ENCODE measurements around the gene STARD13.

The STARD13 gene

GRCh38 chr13:33158816-33159215 is 126.7 kb downstream of the STARD13 start:
- ATAC-seq (replicated peaks; ENCODE audit: extremely low read depth, poor library complexity, severe bottlenecking) (no peak), DNase-seq (ENCODE audit: low spot score in 2 of 2) (no peak)
- peaks cover 5% of the 10 kb centered on the region for H3K9me3 Mint-ChIP-seq
- H3K27me3 Mint-ChIP-seq = no peaks in the 10 kb centered on the region
- no peak overlapping the region for H3K4me3 Mint-ChIP-seq
- no peaks in the 10 kb centered on the region for H3K4me1 Mint-ChIP-seq
- no peaks in the 10 kb centered on the region for H3K36me3 Mint-ChIP-seq (ENCODE audit: insufficient read depth)
- H3K27ac Mint-ChIP-seq (ENCODE audit: low read depth) = no peak overlapping the region

GRCh38 chr13:33158271-33158670 is 127.3 kb downstream of the STARD13 start:
- H3K36me3 Mint-ChIP-seq (ENCODE audit: insufficient read depth) = no peaks in the 10 kb centered on the region
- no peak overlapping the region for H3K27ac Mint-ChIP-seq (ENCODE audit: low read depth)
- peaks cover 5% of the 10 kb centered on the region for H3K9me3 Mint-ChIP-seq
- no peak overlapping the region for H3K4me3 Mint-ChIP-seq
- ATAC-seq (replicated peaks; ENCODE audit: extremely low read depth, poor library complexity, severe bottlenecking) (no peak), DNase-seq (ENCODE audit: low spot score in 2 of 2) (no peak)
- H3K27me3 Mint-ChIP-seq = no peaks in the 10 kb centered on the region
- no peaks in the 10 kb centered on the region for H3K4me1 Mint-ChIP-seq

GRCh38 chr13:33154911-33155310 is 130.6 kb downstream of the STARD13 start:
- no peaks in the 10 kb centered on the region for H3K4me1 Mint-ChIP-seq
- H3K9me3 Mint-ChIP-seq = no peaks in the 10 kb centered on the region
- H3K36me3 Mint-ChIP-seq (ENCODE audit: insufficient read depth) = no peaks in the 10 kb centered on the region
- H3K27ac Mint-ChIP-seq (ENCODE audit: low read depth) = no peak overlapping the region
- ATAC-seq (replicated peaks; ENCODE audit: extremely low read depth, poor library complexity, severe bottlenecking) = no peak
- no peak for DNase-seq (ENCODE audit: low spot score in 2 of 2)
- no peak overlapping the region for H3K4me3 Mint-ChIP-seq
- no peaks in the 10 kb centered on the region for H3K27me3 Mint-ChIP-seq

GRCh38 chr13:33153421-33154404 is 131.8 kb downstream of the STARD13 start:
- no peaks in the 10 kb centered on the region for H3K4me1 Mint-ChIP-seq
- H3K27me3 Mint-ChIP-seq = no peaks in the 10 kb centered on the region
- ATAC-seq (replicated peaks; ENCODE audit: extremely low read depth, poor library complexity, severe bottlenecking) = no peak
- no peak overlapping the region for H3K27ac Mint-ChIP-seq (ENCODE audit: low read depth)
- H3K9me3 Mint-ChIP-seq = no peaks in the 10 kb centered on the region
- no peak for DNase-seq (ENCODE audit: low spot score in 2 of 2)
- H3K36me3 Mint-ChIP-seq (ENCODE audit: insufficient read depth) = no peaks in the 10 kb centered on the region
- no peak overlapping the region for H3K4me3 Mint-ChIP-seq

- H3K27ac Mint-ChIP-seq (ENCODE audit: low read depth) = no peak overlapping the region
- no peaks in the 10 kb centered on the region for H3K27me3 Mint-ChIP-seq
- ATAC-seq (replicated peaks; ENCODE audit: extremely low read depth, poor library complexity, severe bottlenecking) (no peak), DNase-seq (ENCODE audit: low spot score in 2 of 2) (no peak)
- H3K4me1 Mint-ChIP-seq = no peaks in the 10 kb centered on the region
- no peak overlapping the region for H3K4me3 Mint-ChIP-seq
- no peaks in the 10 kb centered on the region for H3K9me3 Mint-ChIP-seq
- no peaks in the 10 kb centered on the region for H3K36me3 Mint-ChIP-seq (ENCODE audit: insufficient read depth)
These were observed 133.2 kb downstream of the STARD13 start for GRCh38 chr13:33152389-33152788.

GRCh38 chr13:33150662-33151061 is 134.9 kb downstream of the STARD13 start:
- no peak overlapping the region for H3K4me3 Mint-ChIP-seq
- no peaks in the 10 kb centered on the region for H3K36me3 Mint-ChIP-seq (ENCODE audit: insufficient read depth)
- no peaks in the 10 kb centered on the region for H3K27me3 Mint-ChIP-seq
- no peak overlapping the region for H3K27ac Mint-ChIP-seq (ENCODE audit: low read depth)
- DNase-seq (ENCODE audit: low spot score in 2 of 2) (no peak), ATAC-seq (replicated peaks; ENCODE audit: extremely low read depth, poor library complexity, severe bottlenecking) (no peak)
- H3K4me1 Mint-ChIP-seq = no peaks in the 10 kb centered on the region
- H3K9me3 Mint-ChIP-seq = no peaks in the 10 kb centered on the region

- ATAC-seq (replicated peaks; ENCODE audit: extremely low read depth, poor library complexity, severe bottlenecking) (no peak), DNase-seq (ENCODE audit: low spot score in 2 of 2) (no peak)
- Mint-ChIP-seq H3K4me1 (no peaks in the 10 kb centered on the region), H3K4me3 (no peak overlapping the region), H3K9me3 (no peaks in the 10 kb centered on the region), H3K27me3 (no peaks in the 10 kb centered on the region), H3K27ac (ENCODE audit: low read depth) (no peak overlapping the region), H3K36me3 (ENCODE audit: insufficient read depth) (no peaks in the 10 kb centered on the region)
These were observed 135.4 kb downstream of the STARD13 start for GRCh38 chr13:33150126-33150525.

- no peaks in the 10 kb centered on the region for H3K4me1 Mint-ChIP-seq
- DNase-seq (ENCODE audit: low spot score in 2 of 2) = no peak
- H3K27me3 Mint-ChIP-seq = no peaks in the 10 kb centered on the region
- ATAC-seq (replicated peaks; ENCODE audit: extremely low read depth, poor library complexity, severe bottlenecking) = no peak
- H3K4me3 Mint-ChIP-seq = no peak overlapping the region
- no peaks in the 10 kb centered on the region for H3K36me3 Mint-ChIP-seq (ENCODE audit: insufficient read depth)
- H3K27ac Mint-ChIP-seq (ENCODE audit: low read depth) = no peak overlapping the region
- no peaks in the 10 kb centered on the region for H3K9me3 Mint-ChIP-seq
These were observed 137.7 kb downstream of the STARD13 start for GRCh38 chr13:33147832-33148231.

- Mint-ChIP-seq H3K36me3 (ENCODE audit: insufficient read depth) (no peaks in the 10 kb centered on the region), H3K9me3 (no peaks in the 10 kb centered on the region), H3K4me3 (no peak overlapping the region), H3K27ac (ENCODE audit: low read depth) (no peak overlapping the region), H3K27me3 (no peaks in the 10 kb centered on the region), H3K4me1 (no peaks in the 10 kb centered on the region)
- ATAC-seq (replicated peaks; ENCODE audit: extremely low read depth, poor library complexity, severe bottlenecking) (no peak), DNase-seq (ENCODE audit: low spot score in 2 of 2) (no peak)
These were observed 138.5 kb downstream of the STARD13 start for GRCh38 chr13:33146843-33147611.

GRCh38 chr13:33145667-33146066 is 139.9 kb downstream of the STARD13 start:
- H3K27ac Mint-ChIP-seq (ENCODE audit: low read depth) = no peak overlapping the region
- no peaks in the 10 kb centered on the region for H3K4me1 Mint-ChIP-seq
- ATAC-seq (replicated peaks; ENCODE audit: extremely low read depth, poor library complexity, severe bottlenecking) (no peak), DNase-seq (ENCODE audit: low spot score in 2 of 2) (no peak)
- no peaks in the 10 kb centered on the region for H3K36me3 Mint-ChIP-seq (ENCODE audit: insufficient read depth)
- no peaks in the 10 kb centered on the region for H3K27me3 Mint-ChIP-seq
- H3K4me3 Mint-ChIP-seq = no peak overlapping the region
- H3K9me3 Mint-ChIP-seq = no peaks in the 10 kb centered on the region

- DNase-seq (ENCODE audit: low spot score in 2 of 2) = no peak
- no peaks in the 10 kb centered on the region for H3K4me1 Mint-ChIP-seq
- no peaks in the 10 kb centered on the region for H3K27me3 Mint-ChIP-seq
- no peaks in the 10 kb centered on the region for H3K36me3 Mint-ChIP-seq (ENCODE audit: insufficient read depth)
- ATAC-seq (replicated peaks; ENCODE audit: extremely low read depth, poor library complexity, severe bottlenecking) = no peak
- H3K9me3 Mint-ChIP-seq = no peaks in the 10 kb centered on the region
- H3K4me3 Mint-ChIP-seq = no peak overlapping the region
- no peak overlapping the region for H3K27ac Mint-ChIP-seq (ENCODE audit: low read depth)
These were observed 141.2 kb downstream of the STARD13 start for GRCh38 chr13:33144358-33144784.

GRCh38 chr13:33139780-33140535 is 145.6 kb downstream of the STARD13 start:
- Mint-ChIP-seq H3K27ac (ENCODE audit: low read depth) (no peak overlapping the region), H3K27me3 (no peaks in the 10 kb centered on the region), H3K4me1 (no peaks in the 10 kb centered on the region), H3K36me3 (ENCODE audit: insufficient read depth) (no peaks in the 10 kb centered on the region), H3K9me3 (no peaks in the 10 kb centered on the region), H3K4me3 (no peak overlapping the region)
- DNase-seq (ENCODE audit: low spot score in 2 of 2) (no peak), ATAC-seq (replicated peaks; ENCODE audit: extremely low read depth, poor library complexity, severe bottlenecking) (no peak)

Measured in central memory CD8-positive, alpha-beta T cell (primary cell).